Measurements from ENCODE around the gene EPN1. TPM values are rescaled to one million over a fixed set of nuclear protein-coding genes. Genes with fewer than 3 reads are reported as not detected.

The EPN1 gene
- total RNA-seq, 1 donor from 2014 or later: 145 TPM

GRCh38 chr19:55645512-55645881 lies 29.5 kb upstream of the EPN1 start:
- DNase-seq (ENCODE audit: low read depth) (no peak), FAIRE-seq (no peak)
- H3K36me3 ChIP-seq (ENCODE audit: insufficient read depth, low read length): peaks cover 9% of the 10 kb centered on the region
- Mint-ChIP-seq H3K27ac (ENCODE audit: unreplicated experiment) (peak overlapping the region; percentile 75), H3K4me3 (ENCODE audit: unreplicated experiment) (peak overlapping the region; percentile 62), H3K9me3 (ENCODE audit: unreplicated experiment) (no peaks in the 10 kb centered on the region), H3K36me3 (ENCODE audit: low read depth, unreplicated experiment) (peaks cover 6% of the 10 kb centered on the region), H3K4me1 (ENCODE audit: low read depth, unreplicated experiment) (peaks cover 15% of the 10 kb centered on the region), H3K27me3 (ENCODE audit: low read depth, unreplicated experiment) (no peaks in the 10 kb centered on the region)
- no peak overlapping the region for H3K27ac ChIP-seq (ENCODE audit: low read depth, low read length)
- H4K20me1 ChIP-seq (ENCODE audit: insufficient read depth, low read length): peaks cover 20% of the 10 kb centered on the region
- H3K27me3 ChIP-seq (ENCODE audit: insufficient read depth, low read length): no peaks in the 10 kb centered on the region
- peak overlapping the region; percentile 33 for H3K9ac ChIP-seq (ENCODE audit: low read length)
- peaks cover 46% of the 10 kb centered on the region for H3K79me2 ChIP-seq (ENCODE audit: insufficient read depth, low read length)
- H2AFZ ChIP-seq (ENCODE audit: low read depth, low read length): no peak overlapping the region
- no peak overlapping the region for H3K4me2 ChIP-seq (ENCODE audit: low read length)
- no peaks in the 10 kb centered on the region for H3K9me3 ChIP-seq (ENCODE audit: insufficient read depth, low read depth, low read length)
- peaks cover 33% of the 10 kb centered on the region for H3K4me1 ChIP-seq (ENCODE audit: insufficient read depth, low read length)
- TF ChIP-seq EZH2 (IDR thresholded peaks at IDR 0.05; ENCODE audit: insufficient read depth, low read length) (no peak), CTCF (IDR thresholded peaks at IDR 0.05; ENCODE audit: insufficient read depth, low read depth, low read length) (no peak)
- no peak overlapping the region for H3K4me3 ChIP-seq (ENCODE audit: insufficient read depth, low read depth, low read length)

GRCh38 chr19:55646889-55647731 lies 27.9 kb upstream of the EPN1 start:
- no peaks in the 10 kb centered on the region for H3K27me3 ChIP-seq (ENCODE audit: insufficient read depth, low read length)
- peaks cover 31% of the 10 kb centered on the region for H3K4me1 ChIP-seq (ENCODE audit: insufficient read depth, low read length)
- DNase-seq (ENCODE audit: low read depth) (no peak), FAIRE-seq (no peak)
- H3K27ac ChIP-seq (ENCODE audit: low read depth, low read length): no peak overlapping the region
- H4K20me1 ChIP-seq (ENCODE audit: insufficient read depth, low read length): peaks cover 20% of the 10 kb centered on the region
- H3K36me3 Mint-ChIP-seq (ENCODE audit: low read depth, unreplicated experiment): peaks cover 14% of the 10 kb centered on the region
- H3K27me3 Mint-ChIP-seq (ENCODE audit: low read depth, unreplicated experiment): no peaks in the 10 kb centered on the region
- peaks cover 9% of the 10 kb centered on the region for H3K36me3 ChIP-seq (ENCODE audit: insufficient read depth, low read length)
- H3K4me2 ChIP-seq (ENCODE audit: low read length): peak overlapping the region; percentile 96
- peak overlapping the region; percentile 75 for H3K4me3 ChIP-seq (ENCODE audit: insufficient read depth, low read depth, low read length)
- H3K9ac ChIP-seq (ENCODE audit: low read length): peak overlapping the region; percentile 85
- peak overlapping the region; percentile 47 for H3K27ac Mint-ChIP-seq (ENCODE audit: unreplicated experiment)
- peak overlapping the region; percentile 86 for H3K4me3 Mint-ChIP-seq (ENCODE audit: unreplicated experiment)
- no peaks in the 10 kb centered on the region for H3K9me3 ChIP-seq (ENCODE audit: insufficient read depth, low read depth, low read length)
- peaks cover 44% of the 10 kb centered on the region for H3K79me2 ChIP-seq (ENCODE audit: insufficient read depth, low read length)
- TF ChIP-seq CTCF (IDR thresholded peaks at IDR 0.05; ENCODE audit: insufficient read depth, low read depth, low read length): no peak
- TF ChIP-seq EZH2 (IDR thresholded peaks at IDR 0.05; ENCODE audit: insufficient read depth, low read length): no peak
- H3K4me1 Mint-ChIP-seq (ENCODE audit: low read depth, unreplicated experiment): peaks cover 13% of the 10 kb centered on the region
- H3K9me3 Mint-ChIP-seq (ENCODE audit: unreplicated experiment): no peaks in the 10 kb centered on the region
- H2AFZ ChIP-seq (ENCODE audit: low read depth, low read length): peak overlapping the region; percentile 85

Data from astrocyte (in vitro differentiated cells and primary cell).